Medulla oblongata (tissue), 1 donor: ENCODE results near the gene MYO5C.
A peak's percentile ranks its signal among the peaks of the same experiment; 100 is the strongest.

ENCODE experiments used
- DNase-seq: peaks from one replicate; pipeline ENCODE4 v3.0.0-alpha.2; 2015; ENCODE audit errors: extremely low spot score

The MYO5C gene

GRCh38 chr15:52278636-52279367, 16.8 kb downstream of the MYO5C start:
- no peak for DNase-seq

GRCh38 chr15:52278135-52278534, 17.5 kb downstream of the MYO5C start:
- DNase-seq, result no peak

- no peak for DNase-seq
These were observed 18.0 kb downstream of the MYO5C start for GRCh38 chr15:52277575-52277974.

DNA sequence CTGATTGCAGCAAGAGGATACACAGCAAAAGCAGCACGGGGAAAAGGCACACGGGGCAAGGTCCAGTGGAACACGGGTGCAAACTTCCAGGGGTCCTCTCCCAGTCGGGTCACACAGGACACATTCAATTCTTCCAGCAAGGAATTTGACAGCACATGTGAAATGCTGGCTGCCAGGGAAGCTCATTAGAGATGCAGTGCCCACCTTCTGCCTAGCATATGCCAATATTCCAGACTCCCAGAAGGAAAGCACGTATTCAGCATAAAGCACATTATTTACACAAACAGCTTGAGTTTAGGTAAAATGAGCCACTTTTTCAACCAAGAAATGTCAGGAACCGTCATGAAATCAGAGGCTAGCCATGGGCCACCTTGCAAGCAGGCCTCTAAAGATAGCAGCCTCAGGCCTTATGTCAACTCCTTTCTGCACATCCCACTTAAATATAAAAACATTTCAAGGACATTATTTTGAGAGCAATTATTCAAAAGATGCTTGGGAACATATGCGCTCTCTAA, 19.3 kb downstream of the MYO5C start:
- no peak for DNase-seq

DNA sequence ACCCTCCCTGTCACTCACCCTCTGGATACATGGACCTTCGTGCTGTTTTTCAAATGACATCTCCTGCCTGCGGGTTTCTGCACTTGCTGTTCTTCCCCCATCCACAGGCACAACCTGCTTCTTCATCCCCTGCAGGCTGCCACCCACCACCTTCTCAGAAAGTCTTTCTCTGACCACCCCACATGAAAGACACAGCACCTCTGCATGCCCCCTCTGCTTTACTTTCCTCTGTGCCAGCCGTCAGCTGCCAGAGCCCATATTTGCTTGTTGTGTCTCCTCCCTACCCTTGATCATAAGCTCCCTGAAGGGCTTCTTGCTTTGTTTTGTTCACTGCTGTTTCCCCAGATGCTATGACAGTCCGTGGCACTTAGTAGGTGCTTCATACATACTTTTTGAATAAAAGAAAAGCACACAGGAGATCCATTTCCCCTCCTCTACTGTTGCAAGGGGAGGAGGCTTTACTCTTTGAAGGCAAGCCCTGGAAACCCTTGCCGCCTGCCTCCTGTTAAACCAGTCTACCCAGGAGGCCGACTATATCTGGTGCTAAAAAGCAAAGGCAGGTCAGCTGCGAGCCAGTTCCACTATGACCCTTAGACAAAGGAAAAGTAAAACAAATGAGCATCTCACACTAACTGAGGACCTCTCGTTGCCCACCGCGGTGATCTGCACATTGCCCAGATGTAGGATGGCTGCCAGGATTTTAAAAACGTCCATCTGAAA, 31.9 kb downstream of the MYO5C start:
- DNase-seq, result no peak

DNA sequence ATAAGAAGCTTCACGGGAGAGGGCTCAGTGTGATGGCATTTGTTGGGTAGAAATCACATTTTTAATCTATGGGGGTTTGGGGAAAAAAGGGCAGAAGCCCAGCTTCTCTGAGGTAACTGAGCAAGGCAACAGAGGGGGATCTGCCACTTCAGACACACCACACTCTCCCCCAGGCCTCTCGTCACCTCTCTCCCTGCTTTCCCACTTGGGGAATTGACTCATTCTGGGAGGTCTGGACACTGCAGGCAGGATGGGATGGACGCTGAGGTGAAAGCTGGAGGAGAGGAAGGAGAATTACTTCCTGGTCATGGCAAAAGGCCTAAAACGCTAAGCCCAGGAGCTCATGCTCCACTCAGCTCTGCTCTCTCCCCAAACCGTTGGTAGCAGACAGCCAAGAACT, 33.2 kb downstream of the MYO5C start:
- no peak for DNase-seq

DNA sequence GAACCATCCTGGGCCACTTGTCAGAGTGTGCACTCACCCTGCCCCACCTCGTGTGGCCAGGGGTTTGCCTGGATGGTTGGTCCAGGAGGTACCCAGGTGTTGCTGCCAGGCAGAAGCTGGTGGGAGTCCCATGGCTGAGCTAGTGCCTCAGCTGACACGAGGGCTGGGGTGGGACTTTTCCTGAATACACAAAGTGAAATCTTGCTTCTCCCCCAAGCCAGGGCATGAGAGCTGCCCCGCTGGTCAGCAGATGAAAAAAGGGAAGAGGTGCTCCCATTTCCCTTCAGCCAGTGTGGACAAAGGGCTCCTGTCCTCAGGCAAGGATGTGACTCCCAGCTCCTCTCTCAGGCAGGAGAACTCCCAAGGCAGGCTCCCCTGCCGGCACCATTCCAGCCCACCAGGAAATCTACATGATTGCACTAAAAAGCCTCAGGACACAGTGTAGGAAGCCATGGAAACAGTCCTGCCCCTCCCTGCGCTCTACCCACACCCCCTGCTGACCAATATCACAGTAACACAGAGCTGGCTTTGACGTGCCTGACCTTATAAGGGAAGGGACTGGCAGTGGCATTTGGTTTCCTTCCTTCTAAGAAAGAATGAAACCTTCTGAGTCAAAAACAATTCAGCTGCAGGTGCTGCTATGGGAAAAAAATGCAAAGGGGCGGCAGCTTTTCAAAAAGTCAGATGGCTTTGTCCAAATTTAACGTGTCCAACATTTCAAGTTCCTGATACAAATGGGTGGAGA, 33.9 kb downstream of the MYO5C start:
- peak; percentile 79 for DNase-seq

- no peak for DNase-seq
These were observed 34.6 kb downstream of the MYO5C start for GRCh38 chr15:52261026-52261425.

GRCh38 chr15:52259503-52259902, 36.1 kb downstream of the MYO5C start:
- no peak for DNase-seq

GRCh38 chr15:52258461-52258860, 37.1 kb downstream of the MYO5C start:
- DNase-seq, result no peak

GRCh38 chr15:52257734-52258062, 37.9 kb downstream of the MYO5C start:
- DNase-seq, result no peak

- peak; percentile 19 for DNase-seq
These were observed 38.5 kb downstream of the MYO5C start for GRCh38 chr15:52256930-52257733.

GRCh38 chr15:52256366-52256765, 39.2 kb downstream of the MYO5C start:
- peak; percentile 90 for DNase-seq

DNA sequence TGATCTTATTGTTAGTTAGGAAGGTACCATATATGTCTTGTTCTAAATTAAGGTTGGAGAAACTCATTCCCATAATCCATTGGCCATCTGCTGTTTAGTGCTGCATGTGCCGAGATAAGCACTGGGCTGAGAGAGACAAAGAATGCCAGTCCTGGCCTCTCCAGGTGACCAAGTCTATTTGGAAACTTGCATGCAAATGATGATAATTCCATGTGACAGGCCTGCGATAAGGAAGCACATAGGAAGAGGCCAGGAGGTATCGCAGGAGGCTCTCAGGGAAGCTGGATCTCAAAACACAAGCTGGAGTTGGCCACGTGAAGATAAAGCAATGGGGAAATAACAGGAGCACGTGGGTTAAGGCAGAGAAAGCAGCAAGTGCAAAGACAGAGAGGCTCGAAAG, 39.7 kb downstream of the MYO5C start:
- no peak for DNase-seq

GRCh38 chr15:52255008-52255407, 40.6 kb downstream of the MYO5C start:
- no peak for DNase-seq

DNA sequence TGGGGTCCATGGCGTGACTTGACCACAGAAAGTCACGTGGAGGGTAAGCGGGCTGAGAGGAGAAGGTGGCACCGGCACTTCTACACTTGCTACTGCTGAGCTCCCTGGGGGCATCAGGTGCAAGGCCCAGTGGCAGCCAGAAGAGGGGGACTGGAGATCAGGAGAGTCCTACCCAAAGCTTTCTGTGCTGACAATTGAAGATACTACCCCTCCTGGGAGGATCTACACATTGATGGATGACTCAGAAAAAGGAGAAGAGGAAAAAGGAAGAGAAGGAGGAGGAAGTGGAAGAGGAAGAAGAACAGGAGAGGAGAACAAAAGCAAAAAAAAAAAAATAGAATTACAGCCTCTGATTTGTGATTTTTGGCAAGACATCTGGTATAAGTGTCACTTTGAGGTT, 41.2 kb downstream of the MYO5C start:
- DNase-seq, result no peak

DNA sequence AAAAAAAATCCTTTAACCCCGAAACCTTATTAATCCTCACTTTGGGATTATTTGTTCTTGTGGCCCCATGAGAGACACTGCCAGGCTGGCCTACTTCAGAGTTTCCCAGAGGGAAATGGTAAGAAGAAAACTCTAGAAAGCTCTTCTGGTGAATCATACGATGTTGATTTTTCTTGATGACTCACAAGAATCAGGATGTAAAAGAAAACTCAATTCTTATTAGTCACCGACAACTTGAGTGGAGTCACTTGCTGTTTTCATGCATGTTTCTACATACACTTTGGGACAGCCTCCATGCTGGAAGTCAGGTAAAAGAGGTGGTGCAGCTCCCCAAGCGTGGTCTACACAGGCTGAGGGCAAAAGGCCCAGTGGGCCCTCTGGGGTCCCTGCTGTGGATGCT, 42.8 kb downstream of the MYO5C start:
- DNase-seq, result no peak

DNA sequence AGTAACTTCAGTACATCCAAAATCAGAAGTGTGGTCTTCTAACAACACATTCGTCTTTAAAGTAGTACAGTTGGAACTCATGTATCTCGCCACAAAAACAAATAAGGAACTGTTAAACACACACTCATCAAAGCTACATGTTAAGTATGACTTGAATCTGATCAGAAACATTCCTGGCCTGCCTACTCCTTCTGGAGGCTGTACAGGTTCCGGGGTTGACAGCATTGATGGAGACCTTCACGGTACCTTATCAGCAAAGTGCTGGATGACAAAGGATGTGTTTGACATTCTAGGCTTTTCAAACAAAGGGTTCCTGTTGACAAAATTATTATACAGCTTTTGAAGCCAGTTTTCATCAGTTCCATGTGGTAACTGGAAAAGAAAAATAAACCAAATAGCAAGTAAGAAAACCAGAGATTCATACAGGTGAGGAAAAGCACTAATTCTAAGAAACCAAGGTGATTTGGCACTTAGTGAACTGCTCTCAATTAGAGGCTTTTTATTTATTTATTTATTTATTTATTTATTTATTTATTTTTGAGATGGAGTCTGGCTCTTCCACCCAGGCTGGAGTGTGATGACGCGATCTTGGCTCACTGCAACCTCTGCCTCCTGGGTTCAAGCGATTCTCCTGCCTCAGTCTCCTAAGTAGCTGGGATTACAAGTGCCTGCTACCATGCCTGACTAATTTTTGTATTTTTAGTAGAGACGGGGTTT, 44.3 kb downstream of the MYO5C start:
- DNase-seq, result no peak

DNA sequence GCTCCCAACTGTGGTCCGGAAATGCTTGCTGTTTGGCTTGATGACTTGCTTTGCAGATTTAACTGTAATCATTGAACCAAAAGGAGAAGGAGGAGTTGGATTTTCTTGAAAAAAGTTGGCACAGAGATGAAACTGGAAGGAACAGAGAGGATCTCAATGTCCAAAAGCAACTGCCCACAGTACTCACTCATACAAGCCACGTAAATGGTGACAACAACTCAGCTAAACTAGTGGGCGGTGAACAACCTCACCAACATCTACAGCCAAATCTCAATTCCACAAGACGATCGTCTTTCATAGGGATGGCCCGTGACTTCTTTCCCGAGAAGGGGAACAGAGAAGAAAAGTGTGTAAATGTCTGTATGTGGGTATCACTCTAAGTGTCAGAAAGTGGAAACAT, 48.1 kb downstream of the MYO5C start:
- no peak for DNase-seq

DNA sequence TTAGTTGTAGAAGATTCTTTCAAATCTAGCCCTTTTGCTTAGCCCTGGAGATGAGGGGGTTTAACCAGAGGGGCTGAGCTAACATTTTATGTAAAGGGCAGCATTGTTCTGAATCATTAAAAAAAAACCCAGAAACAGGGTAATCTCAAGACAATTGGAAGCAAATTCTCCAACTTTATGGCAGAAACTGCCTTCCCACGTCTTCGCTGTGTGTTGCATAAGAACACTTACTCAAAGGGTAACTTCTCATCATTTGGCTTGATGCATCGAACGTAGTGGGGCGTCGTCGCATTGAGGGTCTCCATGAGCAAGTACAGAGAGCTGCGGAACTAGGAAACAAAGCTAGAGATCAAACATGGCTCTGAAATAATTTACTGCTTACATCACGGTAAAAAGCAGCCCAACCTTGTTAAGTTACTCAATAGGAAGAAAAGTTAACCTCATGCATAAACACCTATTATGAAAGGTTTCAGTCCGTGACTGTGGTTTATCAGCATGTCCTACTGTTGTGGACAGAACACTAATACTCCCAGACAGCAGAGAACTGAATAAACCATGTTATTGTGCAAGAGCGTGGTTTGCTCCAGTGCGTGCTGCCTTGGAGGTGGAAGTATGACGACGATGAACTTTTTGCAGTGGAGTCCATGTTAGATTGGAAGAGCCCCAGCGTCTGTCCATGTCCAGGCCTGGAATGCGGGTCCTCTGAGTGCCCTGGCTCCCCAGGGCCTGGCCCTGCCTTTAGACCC, 48.7 kb downstream of the MYO5C start:
- no peak for DNase-seq
